ENCODE results near the gene GOLGA6A.

GOLGA6A gene

GRCh38 chr15:74036271-74037170 lies 45.8 kb downstream of the GOLGA6A start:
- DNase-seq (ENCODE audit: low spot score) = peak; percentile 64

GRCh38 chr15:74035121-74036017 lies 47.0 kb downstream of the GOLGA6A start:
- DNase-seq (ENCODE audit: low spot score) = no peak

- no peak for DNase-seq (ENCODE audit: low spot score)
Measured at GRCh38 chr15:74034206-74034755, 48.1 kb downstream of the GOLGA6A start.

GRCh38 chr15:74032606-74033561 lies 49.5 kb downstream of the GOLGA6A start:
- no peak for DNase-seq (ENCODE audit: low spot score)

- DNase-seq (ENCODE audit: low spot score) = no peak
Measured at GRCh38 chr15:74032046-74032445, 50.3 kb downstream of the GOLGA6A start.

- no peak for DNase-seq (ENCODE audit: low spot score)
Measured at GRCh38 chr15:74028646-74029045, 53.7 kb downstream of the GOLGA6A start.

DNA sequence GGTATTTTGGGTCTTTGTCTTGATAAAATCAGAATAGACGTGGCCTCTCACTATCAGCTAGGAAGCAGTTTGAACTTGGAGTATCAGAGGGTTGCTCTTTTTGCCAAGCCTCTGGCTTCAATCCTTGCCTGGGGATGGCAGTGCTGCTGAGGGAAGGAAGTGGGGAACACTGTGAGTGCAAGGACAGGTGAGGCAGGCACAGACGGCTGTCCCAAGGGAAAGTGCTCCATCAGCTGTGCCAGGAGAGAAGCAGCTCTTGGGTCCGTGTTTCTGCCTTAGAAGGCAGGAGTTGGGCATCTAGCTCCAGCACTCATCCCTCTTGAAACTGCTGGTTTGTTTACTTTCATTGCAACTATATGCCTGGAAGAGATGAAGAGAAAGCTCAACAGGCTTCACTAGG lies 54.7 kb downstream of the GOLGA6A start:
- no peak for DNase-seq (ENCODE audit: low spot score)

- no peak for DNase-seq (ENCODE audit: low spot score)
Measured at GRCh38 chr15:74025436-74025835, 56.9 kb downstream of the GOLGA6A start.

DNA sequence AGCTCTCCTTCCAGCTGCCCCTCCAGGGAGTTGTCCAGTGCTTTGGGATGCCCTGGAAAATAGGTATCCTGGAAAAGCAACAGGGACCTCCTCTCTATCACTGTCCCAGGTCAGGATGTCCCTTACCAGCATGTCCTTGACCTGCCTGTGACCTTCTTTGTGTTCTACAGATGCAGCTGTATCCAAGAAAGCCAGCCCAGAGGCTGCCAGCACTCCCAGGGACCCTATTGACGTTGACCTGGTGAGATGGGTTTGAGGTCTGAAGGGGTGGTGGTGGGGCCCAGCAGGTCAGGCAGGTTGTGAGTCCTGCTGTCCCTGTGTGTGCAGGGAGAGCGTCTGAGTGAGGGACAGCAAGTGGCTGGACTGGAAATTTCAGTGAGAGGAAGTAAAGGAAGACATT lies 57.7 kb downstream of the GOLGA6A start:
- DNase-seq (ENCODE audit: low spot score) = no peak

GRCh38 chr15:74022706-74023470 lies 59.5 kb downstream of the GOLGA6A start:
- no peak for DNase-seq (ENCODE audit: low spot score)
